Caki2 (cell line): Measurements from ENCODE around the gene AXIN1. TPM values are rescaled to one million over a fixed set of nuclear protein-coding genes. Genes with fewer than 3 reads are reported as not detected.

Experiments
- DNase-seq: peaks from one replicate; pipeline ENCODE4 v3.0.0-alpha.2; 2015; ENCODE audit warnings: low read depth
- in situ Hi-C: cut with HindIII; loops from 2 replicates; pipeline ENCODE4 v1.10.0; 2016; ENCODE audit warnings: low sequenced_read_pairs, low pct_unique_long_range_greater_than_20kb, mixed read lengths
- total RNA-seq: library from RNA; depleted of rRNA; stranded (reverse); fragments of >200 nt; shearing (Covaris generic); gene quantifications from 2 replicates; pipeline ENCODE4 v1.2.3, GENCODE V29; 2014; ENCODE audit warnings: low replicate concordance; rRNA removed

Gene AXIN1
- total RNA-seq, 1 experiment from 2014 or later = 84.5 TPM

DNA sequence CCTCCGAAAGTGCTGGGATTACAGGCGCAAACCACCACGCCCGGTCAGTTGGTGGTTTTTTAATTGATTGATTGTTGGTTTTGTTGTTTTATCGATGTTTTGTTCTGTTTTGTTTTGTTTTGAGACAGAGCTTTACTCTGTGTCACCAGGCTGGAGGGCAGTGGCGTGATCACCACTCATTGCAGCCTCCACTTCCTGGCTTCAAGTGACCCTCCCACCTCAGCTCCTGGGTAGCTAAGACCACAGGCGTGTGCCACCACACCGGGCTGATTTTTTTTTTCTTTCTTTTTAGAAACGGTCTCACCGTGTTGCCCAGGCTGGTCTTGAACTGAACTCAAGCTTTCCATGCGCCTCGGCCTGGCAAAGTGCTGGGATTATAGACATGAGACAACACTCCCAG is 105.5 kb downstream of the AXIN1 start:
- no peak for DNase-seq
- in situ Hi-C loops = no loop called here

DNA sequence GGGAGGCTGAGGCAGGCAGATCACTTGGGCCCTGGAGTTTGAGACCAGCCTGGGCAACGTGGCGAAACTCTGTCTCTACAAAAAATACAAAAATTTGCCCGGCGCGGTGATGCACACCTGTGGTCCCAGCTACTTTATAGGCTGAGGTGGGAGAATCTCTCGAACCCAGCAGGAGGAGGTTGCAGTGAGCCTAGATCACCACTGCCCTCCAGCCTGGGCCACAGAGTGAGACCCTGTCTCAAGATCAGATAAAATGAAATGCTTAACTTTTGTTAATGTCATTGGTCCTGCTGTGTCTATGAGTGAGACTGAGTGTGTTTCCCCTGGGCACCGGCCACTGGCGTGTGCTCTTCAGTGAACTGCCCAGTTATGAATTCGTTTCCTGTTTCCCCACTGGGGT is 107.4 kb downstream of the AXIN1 start:
- DNase-seq = no peak
- in situ Hi-C loops = no loop called here

DNA sequence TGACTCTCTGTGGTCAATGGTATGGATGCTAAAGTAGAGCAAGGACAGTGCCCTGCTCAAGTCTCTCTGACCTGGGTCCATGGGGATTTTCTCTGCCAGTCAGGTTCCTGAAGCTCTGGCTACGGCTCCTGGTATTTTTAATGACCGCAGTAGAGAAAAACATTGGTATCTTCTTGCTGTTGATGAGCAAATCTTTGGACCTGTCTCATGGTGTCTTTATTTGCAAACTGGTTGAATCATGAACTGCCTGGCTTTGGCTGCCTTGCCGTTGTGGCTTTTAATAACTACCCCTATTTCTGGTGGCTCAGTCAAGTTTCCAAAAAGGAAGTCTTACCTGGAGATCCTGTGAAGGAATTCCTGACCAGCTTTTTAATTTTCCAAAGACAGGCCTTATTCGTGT is 109.2 kb downstream of the AXIN1 start:
- in situ Hi-C loops = no loop called here
- DNase-seq = no peak

DNA sequence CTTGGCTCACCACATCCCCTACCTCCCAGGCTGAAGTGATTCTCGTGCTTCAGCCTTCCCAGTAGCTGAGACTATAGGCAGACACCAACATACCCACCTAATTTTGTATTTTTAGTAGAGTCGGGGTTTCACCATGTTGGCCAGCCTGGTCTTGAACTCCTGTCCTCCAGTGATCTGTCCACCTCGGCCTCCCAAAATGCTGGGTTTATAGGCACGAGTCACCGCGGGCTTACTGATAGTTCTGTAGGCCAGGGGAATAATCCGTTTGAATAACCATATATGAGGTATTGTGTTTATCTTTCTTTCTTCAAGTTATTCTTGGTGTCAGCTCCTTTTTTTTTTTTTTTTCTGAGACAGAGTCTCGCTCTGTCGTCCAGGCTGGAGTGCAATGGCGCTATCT is 110.2 kb downstream of the AXIN1 start:
- in situ Hi-C loops = no loop called here
- peak; percentile 68 for DNase-seq

DNA sequence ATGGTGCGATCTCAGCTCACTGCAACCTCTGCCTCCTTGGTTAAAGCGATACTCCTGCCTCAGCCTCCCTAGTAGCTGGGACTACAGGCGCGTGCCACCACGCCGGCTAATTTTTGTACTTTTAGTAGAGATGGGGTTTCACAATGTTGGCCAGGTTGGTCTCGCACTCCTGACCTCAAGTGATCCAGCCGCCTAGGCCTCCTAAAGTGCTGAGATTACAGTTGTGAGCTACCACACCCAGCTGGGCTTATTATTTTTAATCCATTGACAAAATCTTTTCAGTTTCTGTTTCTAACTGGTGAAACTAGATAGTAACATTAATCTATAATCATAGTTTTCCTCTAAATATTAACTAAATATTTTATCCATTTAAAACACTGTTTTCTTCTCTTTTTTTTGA is 112.0 kb downstream of the AXIN1 start:
- in situ Hi-C loops = no loop called here
- no peak for DNase-seq

DNA sequence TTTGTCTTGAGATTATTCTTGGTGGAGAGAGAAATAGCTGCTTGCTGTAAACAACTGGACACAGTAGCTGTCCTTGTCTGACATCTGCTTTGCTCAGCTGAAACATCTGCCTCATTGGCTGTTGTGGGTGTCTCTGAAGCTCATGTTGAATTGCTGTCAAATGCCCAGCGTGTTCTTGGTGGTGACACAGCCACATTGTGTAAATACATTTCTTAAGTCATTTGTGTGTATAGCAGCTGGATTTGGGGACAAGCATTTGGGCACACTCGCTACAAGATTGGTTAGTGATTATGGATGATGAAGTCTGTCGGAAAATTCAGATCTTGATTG is 112.6 kb downstream of the AXIN1 start:
- in situ Hi-C loops = no loop called here

More for the DNA sequence above, 112.6 kb downstream of the AXIN1 start:
- DNase-seq = no peak

Other genes starting within 250 kb of the AXIN1 start
- 7.9 and 12.4 TPM in 2 replicates for gene NPRL3, start 214.1 kb downstream of the AXIN1 start, total RNA-seq
- not detected in 2 replicates for gene HBZ, start 200.1 kb downstream of the AXIN1 start, total RNA-seq
- gene HBM, start 186.7 kb downstream of the AXIN1 start, total RNA-seq = not detected in 2 replicates
- not detected in 2 replicates for gene HBA2, start 179.8 kb downstream of the AXIN1 start, total RNA-seq
- not detected in 2 replicates for gene HBA1, start 176.0 kb downstream of the AXIN1 start, total RNA-seq
- gene HBQ1, start 172.3 kb downstream of the AXIN1 start, total RNA-seq = not detected in 2 replicates
- gene LUC7L, start 123.3 kb downstream of the AXIN1 start, total RNA-seq = 30.2 and 32.7 TPM in 2 replicates
- 168 and 231 TPM in 2 replicates for gene FAM234A, start 117.9 kb downstream of the AXIN1 start, total RNA-seq
- gene RGS11, start 76.8 kb downstream of the AXIN1 start, total RNA-seq = 1.1 and 3.6 TPM in 2 replicates
- not detected in 2 replicates for gene ARHGDIG, start 72.1 kb downstream of the AXIN1 start, total RNA-seq
- gene PDIA2, start 69.6 kb downstream of the AXIN1 start, total RNA-seq = 0.74 TPM in 1 of 2 replicates, not detected in the other
- 320 and 357 TPM in 2 replicates for gene MRPL28, start 17.8 kb upstream of the AXIN1 start, total RNA-seq
- 100.0 and 111 TPM in 2 replicates for gene PGAP6, start 29.3 kb upstream of the AXIN1 start, total RNA-seq
- 42.0 and 59.6 TPM in 2 replicates for gene NME4, start 44.5 kb upstream of the AXIN1 start, total RNA-seq
- 9.8 and 33.7 TPM in 2 replicates for gene DECR2, start 49.2 kb upstream of the AXIN1 start, total RNA-seq
- gene RAB11FIP3, start 72.9 kb upstream of the AXIN1 start, total RNA-seq = 37.5 and 77.1 TPM in 2 replicates
- gene CAPN15, start 175.0 kb upstream of the AXIN1 start, total RNA-seq = 60.1 and 70.1 TPM in 2 replicates
- not detected in 2 replicates for gene PRR35, start 207.7 kb upstream of the AXIN1 start, total RNA-seq
- gene NHLRC4, start 214.3 kb upstream of the AXIN1 start, total RNA-seq = 1.2 and 4.0 TPM in 2 replicates
- 53.4 and 65.5 TPM in 2 replicates for gene PIGQ, start 217.2 kb upstream of the AXIN1 start, total RNA-seq
- 22.4 and 33.2 TPM in 2 replicates for gene RAB40C, start 237.3 kb upstream of the AXIN1 start, total RNA-seq